Heart right ventricle (tissue), 16 donors: ENCODE data around the gene NSD1. TPM values are rescaled to one million over a fixed set of nuclear protein-coding genes. Genes with fewer than 3 reads are reported as not detected.
A peak's percentile ranks its signal among the peaks of the same experiment; 100 is the strongest.

Experiments
- ATAC-seq, 8 donors: fragments of 200-7000 bp; cut with Tn5 transposase; one replicate each; pipeline ENCODE4 v1.9.1; 2020; ENCODE audit warnings: mild to moderate bottlenecking in 8 of 8, moderate library complexity in 8 of 8, moderate number of reproducible peaks in 1 of 8
- DNase-seq, 2 donors: peaks; one replicate each; pipeline ENCODE4 v3.0.0-alpha.2; 2020
- H3K27ac ChIP-seq, 10 donors: fragments of 200-600 bp; sonication (generic) in 2 of 10; one replicate each; pipeline versions ENCODE4 v1.5.0 to v1.8.0; 2020 to 2022; ENCODE audit warnings: mild to moderate bottlenecking in 3 of 10
- H3K27me3 ChIP-seq, 7 donors: fragments of 200-600 bp; one replicate each; pipeline ENCODE4 v1.8.0; 2021 to 2022; ENCODE audit warnings: mild to moderate bottlenecking in 2 of 7
- H3K36me3 ChIP-seq, 9 donors: fragments of 200-600 bp; sonication (generic) in 1 of 9; one replicate each; pipeline versions ENCODE4 v1.5.0 to v1.8.0; 2020 to 2022; ENCODE audit warnings: mild to moderate bottlenecking in 2 of 9
- H3K4me1 ChIP-seq, 9 donors: fragments of 200-600 bp; sonication (generic) in 1 of 9; one replicate each; pipeline versions ENCODE4 v1.5.0 to v1.8.0; 2020 to 2022; ENCODE audit warnings: mild to moderate bottlenecking in 4 of 9
- H3K4me3 ChIP-seq, 10 donors: fragments of 200-600 bp; sonication (generic) in 2 of 10; one replicate each; pipeline versions ENCODE4 v1.5.0 to v1.8.0; 2020 to 2022; ENCODE audit warnings: mild to moderate bottlenecking in 7 of 10, moderate library complexity in 2 of 10
- H3K9me3 ChIP-seq, 11 donors: fragments of 200-600 bp in 10 of 11; sonication (generic) in 2 of 11; one replicate each; pipeline versions ENCODE4 v1.5.0 to v1.8.0; 2013 to 2022; ENCODE audit warnings: mild to moderate bottlenecking in 2 of 11, control low read depth in 1 of 11, moderate library complexity in 1 of 11
- WGBS, 2 donors: extraction: QIAGEN DNeasy Blood & Tissue Kit; methylation state at CpG; one replicate each; pipeline ENCODE4 v1.1.7; 2013; ENCODE audit warnings: inconsistent platforms in 1 of 2; 5-methylcytosine and 5-hydroxymethylcytosine counted together
- intact Hi-C, 10 donors: fragments of 100-400 bp; cut with DNase I; formaldehyde crosslinking; loops; one replicate each; pipeline versions ENCODE4 v1.11.1 to v1.14.2; 2022
- polyA plus RNA-seq, 2 donors: library from polyadenylated mRNA; stranded (reverse); fragments of 200-250 nt; gene quantifications; one replicate each; pipeline ENCODE4 v1.2.3, GENCODE V29; 2013
- total RNA-seq, 10 donors: library from RNA; stranded (reverse); fragmentation: NEBNext Ultra II Directional in 3 of 10; extraction: Animal tissue kit (Norgen Biotek cat#: 25700) in 3 of 10; gene quantifications; one replicate each; pipeline versions ENCODE4 v1.2.1 to v1.2.4, GENCODE V29; 2021 to 2023
- TF ChIP-seq, protein P1 (sequence below), 9 donors: fragments of 200-600 bp; sonication (generic) in 2 of 9; IDR thresholded peaks; one replicate each; pipeline versions ENCODE4 v1.5.0 to v1.8.0; 2021 to 2022; ENCODE audit warnings: antibody characterized with exemption in 9 of 9, mild to moderate bottlenecking in 5 of 9, moderate library complexity in 1 of 9
- donor health status: Arrhythmogenic right ventricular cardiomyopathy.
- donor health status: ischemic (EF 13 %, LVEDD 7.1; RV severe dilation, severe dysfunction).
- donor health status: healthy with polysubstance abuse.
- donor health status: DM: no; HTN: yes; CAD: no.
- donor health status: DM: no; HTN: no; CAD: no.
- donor health status: ischemic (EF 25% LVEDD 6.9; RV normal size, moderate dysfunction).
- donor health status: ischemic (EF 25% LVEDD 5.7; RV mildly dilated, moderate dysfunction).
- donor health status: healthy.
- donor health status: DM: yes; HTN: yes; CAD: no.
- donor health status: Ischemic cardiomyopathy.
- donor health status: ischemic (EF 35%, LVEDD 5.7; RV mildly dilated, moderate dysfunction).
- donor health status: nonischemic (EF 11% LVEDD 7.7; RV severe dilation, severe dysfunction).
- donor health status: DM: yes; HTN: yes; CAD: no.
- donor health status: PGD.
- donor health status: ischemic (EF 29% LVEDD 5.4; RV normal size, mild dysfunction).
- donor health status: nonischemic (EF 23%, LVEDD 6.1; RV moderate dilation, normal function).

The NSD1 gene
- total and polyA plus RNA-seq, 12 donors = 5.6 to 62.9 (median 47.1) TPM

DNA sequence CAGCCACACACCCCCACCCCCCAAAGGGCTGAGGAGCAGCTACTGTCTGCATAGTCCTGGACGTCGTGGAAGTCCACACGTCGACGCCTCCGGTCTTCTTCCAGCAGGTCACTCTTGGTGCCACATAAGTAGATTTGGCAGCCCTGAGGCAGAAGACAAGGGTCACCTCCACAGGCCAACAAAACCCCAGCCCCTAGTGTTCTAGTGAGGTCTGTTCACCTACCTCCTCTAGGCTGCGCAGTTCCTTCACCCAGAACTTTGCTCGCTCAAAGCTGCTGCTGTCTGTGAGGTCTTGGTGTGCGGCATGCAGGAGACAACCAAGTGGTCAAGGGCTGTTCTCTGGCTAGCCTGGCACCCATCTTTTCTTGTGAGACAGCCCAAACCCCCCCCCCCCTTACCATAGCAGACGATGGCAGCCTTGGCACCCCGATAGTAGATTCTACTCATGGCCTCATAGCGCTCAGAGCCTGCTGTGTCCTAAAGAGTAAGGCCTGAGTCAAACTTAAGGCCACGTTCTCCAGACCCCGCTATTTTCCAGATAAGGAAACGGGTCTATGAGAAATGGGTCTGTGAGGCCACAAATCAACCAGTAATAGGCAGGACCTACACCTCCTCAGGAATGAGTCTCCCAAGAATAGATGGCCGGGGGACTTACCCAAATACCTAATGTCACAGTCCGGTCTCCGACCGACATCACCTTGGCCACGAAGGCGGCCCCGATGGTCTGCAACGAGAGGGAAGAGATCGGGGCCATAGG is 169.0 kb downstream of the NSD1 start:
- TF ChIP-seq, protein P1, sequence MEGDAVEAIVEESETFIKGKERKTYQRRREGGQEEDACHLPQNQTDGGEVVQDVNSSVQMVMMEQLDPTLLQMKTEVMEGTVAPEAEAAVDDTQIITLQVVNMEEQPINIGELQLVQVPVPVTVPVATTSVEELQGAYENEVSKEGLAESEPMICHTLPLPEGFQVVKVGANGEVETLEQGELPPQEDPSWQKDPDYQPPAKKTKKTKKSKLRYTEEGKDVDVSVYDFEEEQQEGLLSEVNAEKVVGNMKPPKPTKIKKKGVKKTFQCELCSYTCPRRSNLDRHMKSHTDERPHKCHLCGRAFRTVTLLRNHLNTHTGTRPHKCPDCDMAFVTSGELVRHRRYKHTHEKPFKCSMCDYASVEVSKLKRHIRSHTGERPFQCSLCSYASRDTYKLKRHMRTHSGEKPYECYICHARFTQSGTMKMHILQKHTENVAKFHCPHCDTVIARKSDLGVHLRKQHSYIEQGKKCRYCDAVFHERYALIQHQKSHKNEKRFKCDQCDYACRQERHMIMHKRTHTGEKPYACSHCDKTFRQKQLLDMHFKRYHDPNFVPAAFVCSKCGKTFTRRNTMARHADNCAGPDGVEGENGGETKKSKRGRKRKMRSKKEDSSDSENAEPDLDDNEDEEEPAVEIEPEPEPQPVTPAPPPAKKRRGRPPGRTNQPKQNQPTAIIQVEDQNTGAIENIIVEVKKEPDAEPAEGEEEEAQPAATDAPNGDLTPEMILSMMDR (IDR thresholded peaks at IDR 0.05) = no peak
- Histone ChIP-seq H3K27me3 (no peaks in the 10 kb centered on the region), H3K36me3 (peaks cover 0 to 58% (median 7%) of the 10 kb centered on the region in 9 donors), H3K4me3 (peak overlapping the region; percentile 67 to 100 (median 94)), H3K9me3 (no peaks in the 10 kb centered on the region), H3K27ac (peak overlapping the region in 8 of 10 donors; percentile 72 to 97 (median 90)), H3K4me1 (peaks cover 20 to 85% (median 52%) of the 10 kb centered on the region in 9 donors)
- ATAC-seq (peak in 1 of 8 donors; percentile 3), DNase-seq (no peak)
- WGBS, 2 donors = 28 to 34% methylated on average over 24 of the region's 24 CpGs
- intact Hi-C loops = loop anchor here in 6 of 10 donors (5.0 to 10.0 kb wide), 3 partner anchors 185 to 190 kb away; no protein-coding TSS in a partner anchor

DNA sequence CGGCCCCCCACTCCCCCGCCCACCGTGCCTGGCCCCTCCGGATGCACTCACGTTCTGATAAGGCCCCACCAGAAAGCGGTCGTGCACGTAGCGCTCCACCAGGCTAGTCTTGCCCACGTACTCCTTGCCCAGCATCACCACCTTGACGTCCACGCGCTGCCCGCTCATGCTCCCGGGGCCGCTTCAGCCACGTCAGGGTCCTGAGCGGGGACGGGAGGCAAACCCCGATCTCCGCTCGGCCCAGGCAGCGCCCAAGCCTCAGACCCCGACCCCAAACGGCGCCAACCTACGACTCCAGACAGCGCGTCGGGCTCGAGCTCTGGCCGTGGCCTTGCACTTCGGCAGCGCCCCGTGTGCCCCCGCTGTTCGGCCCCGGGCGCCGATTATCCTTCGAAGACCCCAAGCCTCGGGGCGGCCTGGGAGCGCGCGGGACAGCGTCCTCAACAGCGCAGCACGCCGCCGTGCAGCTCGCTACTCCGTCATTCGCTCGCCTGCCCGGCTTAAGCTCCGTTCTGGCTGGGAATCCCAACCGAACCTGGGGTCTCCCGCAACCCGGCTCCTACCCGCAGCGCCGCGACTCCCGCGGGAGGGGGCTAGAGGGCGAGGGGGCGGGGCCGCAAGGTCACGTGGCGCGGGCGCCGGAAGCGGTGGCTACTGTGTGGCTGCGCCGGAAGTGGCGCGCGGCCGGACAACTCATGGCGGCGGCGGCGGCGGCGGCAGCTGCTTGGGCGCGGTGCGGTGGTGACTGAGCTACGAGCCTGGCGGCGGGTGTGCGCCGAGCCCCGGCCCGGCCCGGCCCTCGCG is 169.8 kb downstream of the NSD1 start, which contains the start of the genes PRELID1 and RAB24:
TSS of gene PRELID1 (plus strand) at position 679 of the 804 bp plus-strand sequence. CDS start 187 bp downstream, outside the sequence.
TSS of gene RAB24 (minus strand) at position 599 of the 804 bp plus-strand sequence. CDS start at position 168, 431 bp downstream.
- peak within 1 kb of the TSS; percentile 67 to 100 (median 94) for H3K4me3 ChIP-seq
- intact Hi-C loops = loop anchor here in 6 of 10 donors (5.0 to 10.0 kb wide), 3 partner anchors 186 to 191 kb away; no protein-coding TSS in a partner anchor
- peaks cover 20 to 85% (median 52%) of the 10 kb centered on the region in 9 donors for H3K4me1 ChIP-seq
- peak; percentile 88 to 91 for DNase-seq
- H3K27me3 ChIP-seq = no peaks in the 10 kb centered on the region
- TF ChIP-seq, protein P1 (IDR thresholded peaks at IDR 0.05) = peak in 8 of 9 donors; percentile 12 to 66 (median 35)
- peak; percentile 82 to 93 (median 86) for ATAC-seq
- H3K27ac ChIP-seq = peak within 1 kb of the TSS; percentile 72 to 97 (median 89)
- WGBS, 2 donors = 0% methylated on average over 99 to 100 of the region's 100 CpGs
- H3K9me3 ChIP-seq = no peaks in the 10 kb centered on the region
- H3K36me3 ChIP-seq = peaks cover 0 to 54% (median 7%) of the 10 kb centered on the region in 9 donors

DNA sequence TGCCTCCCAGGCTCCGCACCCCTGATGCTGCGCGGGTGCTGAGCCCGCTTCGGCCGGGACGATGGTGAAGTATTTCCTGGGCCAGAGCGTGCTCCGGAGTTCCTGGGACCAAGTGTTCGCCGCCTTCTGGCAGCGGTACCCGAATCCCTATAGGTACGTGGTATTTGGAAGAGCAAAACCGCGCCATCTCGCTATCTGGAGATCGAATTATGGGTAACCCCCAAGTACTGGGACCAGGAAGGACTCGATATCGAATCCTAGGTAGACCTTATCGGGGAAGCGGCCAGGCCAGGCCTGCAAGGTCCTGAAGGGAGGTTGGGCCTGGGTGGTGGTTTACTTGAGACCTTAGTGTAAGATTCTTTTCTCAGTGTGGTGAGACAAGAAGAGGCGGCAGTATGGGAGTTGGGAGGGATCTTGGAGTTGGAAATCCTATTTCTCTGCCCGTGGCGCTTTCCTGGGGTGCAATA is 170.4 kb downstream of the NSD1 start:
- Histone ChIP-seq H3K4me1 (peaks cover 20 to 91% (median 52%) of the 10 kb centered on the region in 9 donors), H3K27ac (peak overlapping the region; percentile 72 to 97 (median 89)), H3K9me3 (no peaks in the 10 kb centered on the region), H3K36me3 (peaks cover 0 to 47% (median 7%) of the 10 kb centered on the region in 9 donors), H3K4me3 (peak overlapping the region; percentile 67 to 100 (median 94)), H3K27me3 (no peaks in the 10 kb centered on the region)
- 1 to 2% methylated on average over 25 of the region's 25 CpGs for WGBS, 2 donors
- intact Hi-C loops = loop anchor here in 6 of 10 donors (5.0 to 10.0 kb wide), 3 partner anchors 187 to 192 kb away; no protein-coding TSS in a partner anchor
- no peak for ATAC-seq
- TF ChIP-seq, protein P1 (IDR thresholded peaks at IDR 0.05) = no peak
- no peak for DNase-seq
